HEK293T (cell line): ENCODE measurements around the gene METTL23.
"Not testable (repeated sequence)": the region's sequence is repeated elsewhere in the genome, so short reads cannot be mapped to it uniquely, and the experiment has no call there.

Experiments used
- CTCF ChIA-PET: fragments of 350-600 bp; formaldehyde crosslinking; extraction: SDS; loops from one replicate; lab custom pipeline; 2021; ENCODE audit warnings: antibody characterized with exemption, inconsistent platforms; lab: Yijun Ruan, JAX
- POLR2A ChIA-PET: fragments of 350-600 bp; formaldehyde crosslinking; extraction: SDS; loops from one replicate; lab custom pipeline; 2020; ENCODE audit warnings: antibody characterized with exemption, inconsistent platforms; lab: Yijun Ruan, JAX
- DNase-seq: peaks from one replicate; pipeline ENCODE4 v3.0.0; 2012; ENCODE audit warnings: mixed read lengths; ENCODE audit errors: extremely low spot score
- ARNT ChIP-seq: fragments of 450-650 bp; IDR thresholded peaks from 2 replicates; pipeline ENCODE4 v1.6.1; 2017; ENCODE audit warnings: mild to moderate bottlenecking
- BHLHE40 ChIP-seq: fragments of 450-650 bp; IDR thresholded peaks from 2 replicates; pipeline ENCODE4 v1.6.1; 2016; ENCODE audit warnings: mild to moderate bottlenecking, moderate library complexity, borderline replicate concordance
- CTBP1 ChIP-seq: fragments of 450-650 bp; IDR thresholded peaks from 2 replicates; pipeline ENCODE4 v1.6.1; 2016; ENCODE audit warnings: borderline replicate concordance
- ELF4 ChIP-seq: fragments of 450-650 bp; IDR thresholded peaks from 2 replicates; pipeline ENCODE4 v1.6.1; 2017; ENCODE audit warnings: antibody characterized with exemption
- FOXA1 ChIP-seq: fragments of 450-650 bp; IDR thresholded peaks from 2 replicates; pipeline ENCODE4 v1.6.1; 2016; ENCODE audit warnings: mild to moderate bottlenecking
- FOXK2 ChIP-seq: fragments of 450-650 bp; IDR thresholded peaks from 2 replicates; pipeline ENCODE4 v1.6.1; 2016; ENCODE audit warnings: mild to moderate bottlenecking
- FOXM1 ChIP-seq: fragments of 450-650 bp; IDR thresholded peaks from 2 replicates; pipeline ENCODE4 v1.6.1; 2017; ENCODE audit warnings: mild to moderate bottlenecking, borderline replicate concordance
- HDGF ChIP-seq: fragments of 450-650 bp; IDR thresholded peaks from 2 replicates; pipeline ENCODE4 v1.6.1; 2017; ENCODE audit warnings: antibody characterized with exemption, borderline replicate concordance
- L3MBTL2 ChIP-seq: fragments of 450-650 bp; conservative IDR thresholded peaks from 2 replicates; pipeline ENCODE4 v1.6.1; 2016; ENCODE audit warnings: mild to moderate bottlenecking
- LEF1 ChIP-seq: fragments of 450-650 bp; IDR thresholded peaks from 2 replicates; pipeline ENCODE4 v1.6.1; 2017; ENCODE audit warnings: mild to moderate bottlenecking, borderline replicate concordance
- NFRKB ChIP-seq: fragments of 450-650 bp; IDR thresholded peaks from 2 replicates; pipeline ENCODE4 v1.6.1; 2016; ENCODE audit warnings: mild to moderate bottlenecking, moderate library complexity
- PKNOX1 ChIP-seq: fragments of 450-650 bp; IDR thresholded peaks from 2 replicates; pipeline ENCODE4 v1.6.1; 2016
- SP1 ChIP-seq: fragments of 450-650 bp; IDR thresholded peaks from 2 replicates; pipeline ENCODE4 v1.6.1; 2017
- SUZ12 ChIP-seq: fragments of 450-650 bp; IDR thresholded peaks from 2 replicates; pipeline ENCODE4 v1.6.1; 2016; ENCODE audit warnings: mild to moderate bottlenecking
- TARDBP ChIP-seq: fragments of 450-650 bp; IDR thresholded peaks from 2 replicates; pipeline ENCODE4 v1.6.1; 2016
- ZNF384 ChIP-seq: fragments of 450-650 bp; IDR thresholded peaks from 2 replicates; pipeline ENCODE4 v1.6.1; 2016

METTL23 gene

GRCh38 chr17:76697702-76698465 is 28.8 kb upstream of the METTL23 start:
- peak; percentile 71 for DNase-seq
- TF ChIP-seq BHLHE40 (no peak), L3MBTL2 (0 out of 2 replicates have a peak, but pooled peaks have one; percentile 44), TARDBP (no peak)
- ChIA-PET POLR2A (interaction anchor here (0.5 to 4.0 kb wide), 8 partner anchors 8 to 174 kb away, joined by 3 to 38 read pairs (median 6); partner anchors contain the start of gene MXRA7), CTCF (interaction anchor here (0.7 to 3.0 kb wide), 7 partner anchors 9 to 358 kb away, joined by 3 to 12 read pairs (median 3); no protein-coding TSS in a partner anchor)

- ChIA-PET CTCF (interaction anchor here (0.9 to 3.0 kb wide), 2 partner anchors 10 to 358 kb away, joined by 3 to 12 read pairs; no protein-coding TSS in a partner anchor), POLR2A (interaction anchor here (1.0 to 4.0 kb wide), 5 partner anchors 9 to 85 kb away, joined by 3 to 38 read pairs (median 9); partner anchors contain the start of gene MXRA7)
- peak; percentile 66; the same call in 1 of the 2 replicates for TF ChIP-seq ZNF384
- DNase-seq = not testable (repeated sequence)
These were observed 28.1 kb upstream of the METTL23 start for GRCh38 chr17:76698466-76698977.

GRCh38 chr17:76700270-76700616 is 26.4 kb upstream of the METTL23 start:
- POLR2A ChIA-PET = interaction anchor here (1.0 to 3.3 kb wide), 6 partner anchors 10 to 143 kb away, joined by 3 to 18 read pairs (median 5); partner anchors contain the start of gene MXRA7
- DNase-seq = no peak
- TF ChIP-seq PKNOX1 (no peak), SUZ12 (no peak), FOXA1 (no peak), FOXM1 (no peak), TARDBP (no peak), ELF4 (no peak), LEF1 (no peak), ZNF384 (no peak), SP1 (no peak), NFRKB (no peak), L3MBTL2 (no peak), HDGF (no peak), CTBP1 (no peak)
- CTCF ChIA-PET = interaction anchor here (0.8 kb wide), 1 partner anchor 27 kb away, joined by 3 read pairs; no protein-coding TSS in a partner anchor

GRCh38 chr17:76700617-76701470 is 25.8 kb upstream of the METTL23 start:
- ChIA-PET POLR2A (interaction anchor here (1.1 to 2.6 kb wide), 5 partner anchors 10 to 144 kb away, joined by 3 to 18 read pairs (median 5); partner anchors contain the start of genes MXRA7 and SRSF2), CTCF (interaction anchor here (1.1 kb wide), 1 partner anchor 76 kb away, joined by 4 read pairs; no protein-coding TSS in a partner anchor)
- no peak for TF ChIP-seq FOXK2
- TF ChIP-seq PKNOX1 = no peak
- TF ChIP-seq FOXM1 = no peak
- TF ChIP-seq BHLHE40 = no peak
- no peak for TF ChIP-seq ZNF384
- no peak for TF ChIP-seq NFRKB
- TF ChIP-seq LEF1 = no peak
- no peak for TF ChIP-seq SUZ12
- no peak for DNase-seq

- ChIA-PET CTCF (interaction anchor here (1.1 kb wide), 1 partner anchor 77 kb away, joined by 4 read pairs; no protein-coding TSS in a partner anchor), POLR2A (interaction anchor here (1.1 to 2.6 kb wide), 5 partner anchors 9 to 144 kb away, joined by 3 to 18 read pairs (median 5); partner anchors contain the start of genes MXRA7 and SRSF2)
- TF ChIP-seq ZNF384 (no peak), SP1 (no peak), ARNT (no peak), HDGF (no peak), BHLHE40 (no peak), FOXK2 (no peak), SUZ12 (no peak)
- DNase-seq = no peak
These were observed 25.1 kb upstream of the METTL23 start for GRCh38 chr17:76701471-76701967.

GRCh38 chr17:76702076-76702475 is 24.6 kb upstream of the METTL23 start:
- CTCF ChIA-PET = interaction anchor here (0.6 kb wide), 1 partner anchor 1016 kb away, joined by 4 read pairs; no protein-coding TSS in a partner anchor
- DNase-seq = no peak
- POLR2A ChIA-PET = interaction anchor here (1.1 to 2.6 kb wide), 6 partner anchors 8 to 145 kb away, joined by 3 to 18 read pairs (median 5); partner anchors contain the start of genes MXRA7 and SRSF2
- TF ChIP-seq ARNT (no peak), NFRKB (no peak), FOXK2 (no peak)
